ENCODE results near the gene AKNA.
"Not testable (repeated sequence)": the region's sequence is repeated elsewhere in the genome, so short reads cannot be mapped to it uniquely, and the experiment has no call there.

Gene AKNA

GRCh38 chr9:114334490-114334889 is 53.3 kb downstream of the AKNA start:
- FAIRE-seq (no peak), DNase-seq (ENCODE audit: insufficient read length, low spot score) (no peak)
- TF ChIP-seq CTCF (IDR thresholded peaks at IDR 0.05; ENCODE audit: insufficient read depth, missing control alignments) = no peak

GRCh38 chr9:114333718-114334117 is 54.1 kb downstream of the AKNA start:
- not testable (repeated sequence) for FAIRE-seq; DNase-seq (ENCODE audit: insufficient read length, low spot score)

GRCh38 chr9:114332474-114333040 is 55.2 kb downstream of the AKNA start:
- DNase-seq (ENCODE audit: insufficient read length, low spot score); FAIRE-seq: not testable (repeated sequence)

GRCh38 chr9:114331229-114332195 is 56.3 kb downstream of the AKNA start:
- not testable (repeated sequence) for FAIRE-seq

GRCh38 chr9:114330636-114331035 is 57.1 kb downstream of the AKNA start:
- DNase-seq (ENCODE audit: insufficient read length, low spot score) (no peak), FAIRE-seq (no peak)
- TF ChIP-seq CTCF (IDR thresholded peaks at IDR 0.05; ENCODE audit: insufficient read depth, missing control alignments) = no peak

More at GRCh38 chr9:114331229-114332195, 56.3 kb downstream of the AKNA start:
- not testable (repeated sequence) for DNase-seq (ENCODE audit: insufficient read length, low spot score)

GRCh38 chr9:114329625-114330022 is 58.2 kb downstream of the AKNA start, which contains the start of gene ORM2:
Gene ORM2, plus strand, starts transcription at chr9:114329869. Its CDS starts 36 bp downstream, at chr9:114329905.
- FAIRE-seq = not testable (repeated sequence)

GRCh38 chr9:114328937-114329624 is 58.7 kb downstream of the AKNA start:
- not testable (repeated sequence) for FAIRE-seq; DNase-seq (ENCODE audit: insufficient read length, low spot score)

More at GRCh38 chr9:114329625-114330022, 58.2 kb downstream of the AKNA start, which contains the start of gene ORM2:
- not testable (repeated sequence) for DNase-seq (ENCODE audit: insufficient read length, low spot score)

GRCh38 chr9:114328357-114328820 is 59.4 kb downstream of the AKNA start:
- DNase-seq (ENCODE audit: insufficient read length, low spot score); FAIRE-seq: not testable (repeated sequence)

- no peak for TF ChIP-seq CTCF (IDR thresholded peaks at IDR 0.05; ENCODE audit: insufficient read depth, missing control alignments)
- no peak for DNase-seq (ENCODE audit: insufficient read length, low spot score)
- FAIRE-seq = no peak
These were observed 60.0 kb downstream of the AKNA start for GRCh38 chr9:114327749-114328148.

- FAIRE-seq; DNase-seq (ENCODE audit: insufficient read length, low spot score): not testable (repeated sequence)
These were observed 62.0 kb downstream of the AKNA start for GRCh38 chr9:114325684-114326254.

- DNase-seq (ENCODE audit: insufficient read length, low spot score); FAIRE-seq: not testable (repeated sequence)
These were observed 62.8 kb downstream of the AKNA start for GRCh38 chr9:114324965-114325364.

Data from D721Med (cell line).